Heart left ventricle (tissue), 13 donors: Measurements from ENCODE around the gene TSC22D4.

ENCODE experiments used
- CTCF ChIP-seq, 12 donors: fragments of 200-600 bp; sonication (generic) in 4 of 12; IDR thresholded peaks; one replicate each; pipeline versions ENCODE4 v1.5.0 to v1.8.0; 2018 to 2022; ENCODE audit warnings: antibody characterized with exemption in 12 of 12, mild to moderate bottlenecking in 5 of 12
- POLR2A ChIP-seq, 2 donors: fragments of 450-650 bp; IDR thresholded peaks; one replicate each; pipeline ENCODE4 v1.6.1; 2017; ENCODE audit warnings: antibody characterized with exemption in 2 of 2, mild to moderate bottlenecking in 2 of 2, moderate library complexity in 2 of 2
- donor health status: ischemic (EF 13 %, LVEDD 7.1; RV severe dilation, severe dysfunction).
- donor health status: DM: no; HTN: yes; CAD: no.
- donor health status: DM: no; HTN: no; CAD: no.
- donor health status: ischemic (EF 25% LVEDD 6.9; RV normal size, moderate dysfunction).
- donor health status: ischemic (EF 25% LVEDD 5.7; RV mildly dilated, moderate dysfunction).
- donor health status: ischemic (EF 35%, LVEDD 5.7; RV mildly dilated, moderate dysfunction).
- donor health status: nonischemic (EF 11% LVEDD 7.7; RV severe dilation, severe dysfunction).
- donor health status: DM: yes; HTN: yes; CAD: no.
- donor health status: PGD.
- donor health status: ischemic (EF 29% LVEDD 5.4; RV normal size, mild dysfunction).
- donor health status: nonischemic (EF 23%, LVEDD 6.1; RV moderate dilation, normal function).

DNA sequence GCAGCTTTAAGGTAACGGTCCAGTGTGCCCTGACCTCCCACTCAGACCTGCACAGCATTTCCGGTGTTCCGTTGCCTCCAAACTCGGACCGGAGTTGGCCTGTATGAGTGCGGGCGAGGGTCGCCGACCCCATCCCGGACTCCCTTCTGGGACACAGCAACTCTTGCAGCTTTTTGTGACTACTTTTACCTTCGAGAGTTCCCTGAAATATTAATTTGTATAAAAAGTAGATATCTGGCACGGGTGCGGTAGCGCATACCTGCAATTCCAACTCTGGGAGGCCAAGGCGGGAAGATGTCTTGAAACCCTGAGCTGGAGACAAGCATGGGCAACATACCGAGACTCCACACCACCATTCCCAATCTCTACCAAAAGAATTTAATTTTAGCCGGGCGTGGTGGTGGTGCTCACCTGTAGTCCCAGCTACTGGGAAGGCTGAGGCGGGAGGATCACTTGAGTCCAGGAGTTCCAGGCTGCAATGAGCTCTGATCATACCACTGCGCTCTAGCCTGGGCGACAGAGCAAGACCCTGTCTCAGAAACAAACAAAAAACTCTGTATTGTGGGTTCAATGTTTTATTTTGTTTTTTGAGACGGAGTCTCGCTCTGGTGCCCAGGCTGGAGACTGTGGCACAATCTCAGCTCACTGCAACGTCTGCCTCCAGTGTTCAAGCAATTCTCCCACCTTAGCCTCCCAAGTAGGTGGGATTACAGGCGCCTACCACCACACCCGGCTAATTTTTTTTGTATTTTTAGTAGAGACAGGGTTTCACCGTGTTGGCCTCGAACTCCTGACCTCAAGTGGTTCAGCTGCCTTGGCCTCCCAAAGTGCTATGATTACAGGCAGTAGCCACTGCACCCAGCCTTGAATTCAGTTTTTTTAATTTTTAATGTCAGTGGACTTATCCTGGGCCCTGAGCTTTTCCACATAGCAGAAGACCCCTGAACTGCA is 41.6 kb downstream of the TSC22D4 start:
- TF ChIP-seq CTCF (IDR thresholded peaks at IDR 0.05), result no peak
- TF ChIP-seq POLR2A (IDR thresholded peaks at IDR 0.05), result no peak
